K562 (cell line): ENCODE measurements around the gene MARCKSL1.

Experiments used
- CEBPG ChIP-seq, 3 experiments: fragments of 200-800 bp in 1 of 3; sonication (Bioruptor generic) in 1 of 3; sonication (generic) in 1 of 3; formaldehyde crosslinking in 1 of 3; IDR thresholded peaks in 2 of 3; conservative IDR thresholded peaks in 1 of 3; 2 replicates each; pipeline versions ENCODE4 v1.6.1 to v1.8.0; 2016 to 2022; ENCODE audit warnings: missing compliant biosample characterization in 2 of 3, missing genetic modification characterization in 2 of 3, mild to moderate bottlenecking in 1 of 3, missing genetic modification reagents in 1 of 3
- EP300 ChIP-seq: IDR thresholded peaks from 2 replicates; pipeline ENCODE4 v1.6.1; 2012; ENCODE audit warnings: low read length, improper control_type of control experiment
- FOXA3 ChIP-seq, 2 experiments: fragments of 450-650 bp in 1 of 2; sonication (generic) in 1 of 2; formaldehyde crosslinking; IDR thresholded peaks in 1 of 2; conservative IDR thresholded peaks in 1 of 2; 2 replicates each; pipeline versions ENCODE4 v1.4.0 to v1.8.0; 2020 to 2022; ENCODE audit warnings: mild to moderate bottlenecking in 2 of 2, missing genetic modification reagents in 1 of 2
- SMARCE1 ChIP-seq: fragments of 450-650 bp; IDR thresholded peaks from 2 replicates; pipeline ENCODE4 v1.7.1; 2016; ENCODE audit warnings: mild to moderate bottlenecking
- XRCC3 ChIP-seq: fragments of 450-650 bp; IDR thresholded peaks from 2 replicates; pipeline ENCODE4 v1.6.1; 2017; ENCODE audit warnings: mild to moderate bottlenecking, moderate library complexity
- ZNF23 ChIP-seq: fragments of 250-450 bp; sonication (Bioruptor Pico); IDR thresholded peaks from 2 replicates; pipeline ENCODE4 v1.4.0; 2020; ENCODE audit warnings: mild to moderate bottlenecking
- ZNF431 ChIP-seq: sonication (generic); formaldehyde crosslinking; IDR thresholded peaks from 2 replicates; pipeline ENCODE4 v1.8.0; 2022; ENCODE audit warnings: mild to moderate bottlenecking, missing genetic modification reagents
- TF ChIP-seq, protein P1 (sequence below), 3 experiments: IDR thresholded peaks in 2 of 3; conservative IDR thresholded peaks in 1 of 3; 2 replicates each; pipeline ENCODE4 v1.5.1; 2011 to 2012; ENCODE audit warnings: low read length in 3 of 3, mild to moderate bottlenecking in 3 of 3, control low read depth in 2 of 3, improper control_type of control experiment in 1 of 3, inconsistent platforms in 1 of 3, low read depth in 1 of 3, mixed read lengths in 1 of 3, moderate library complexity in 1 of 3; ENCODE audit not compliant: insufficient read depth in 2 of 3
- TF ChIP-seq, protein P2 (sequence below): fragments of 450-650 bp; IDR thresholded peaks from 2 replicates; pipeline ENCODE4 v1.6.1; 2016

DNA sequence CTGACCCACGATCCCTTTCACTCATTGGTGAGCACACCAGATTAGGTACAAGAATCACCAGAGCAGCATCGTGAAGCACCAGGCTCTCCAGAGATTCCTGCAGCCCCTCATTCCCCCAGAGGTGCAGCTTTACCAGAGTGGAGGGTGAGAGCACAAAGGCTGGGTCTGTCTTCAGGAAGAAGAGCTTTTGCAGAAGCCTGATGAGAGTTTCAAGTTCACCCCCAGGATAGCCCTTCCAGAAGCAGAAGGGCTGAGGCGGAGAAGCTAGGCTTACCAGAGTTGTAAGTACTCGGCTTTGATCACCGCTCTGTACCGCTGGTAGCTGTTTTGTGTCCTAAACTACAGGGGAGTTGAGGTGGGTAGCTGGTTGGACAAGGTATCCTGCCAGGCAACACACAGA lies 29.4 kb upstream of the MARCKSL1 start:
- TF ChIP-seq CEBPG (CRISPR knock-in tag; IDR thresholded peaks at IDR 0.05) = no peak
- no peak for TF ChIP-seq CEBPG (tag; conservative IDR thresholded peaks at IDR 0.05 in 1 of 2, IDR thresholded peaks at IDR 0.05 in 1 of 2)
- TF ChIP-seq FOXA3 (CRISPR knock-in tag; conservative IDR thresholded peaks at IDR 0.05 in 1 of 2, IDR thresholded peaks at IDR 0.05 in 1 of 2) = no peak
- TF ChIP-seq ZNF431 (CRISPR knock-in tag) = no peak
- TF ChIP-seq, protein P1, sequence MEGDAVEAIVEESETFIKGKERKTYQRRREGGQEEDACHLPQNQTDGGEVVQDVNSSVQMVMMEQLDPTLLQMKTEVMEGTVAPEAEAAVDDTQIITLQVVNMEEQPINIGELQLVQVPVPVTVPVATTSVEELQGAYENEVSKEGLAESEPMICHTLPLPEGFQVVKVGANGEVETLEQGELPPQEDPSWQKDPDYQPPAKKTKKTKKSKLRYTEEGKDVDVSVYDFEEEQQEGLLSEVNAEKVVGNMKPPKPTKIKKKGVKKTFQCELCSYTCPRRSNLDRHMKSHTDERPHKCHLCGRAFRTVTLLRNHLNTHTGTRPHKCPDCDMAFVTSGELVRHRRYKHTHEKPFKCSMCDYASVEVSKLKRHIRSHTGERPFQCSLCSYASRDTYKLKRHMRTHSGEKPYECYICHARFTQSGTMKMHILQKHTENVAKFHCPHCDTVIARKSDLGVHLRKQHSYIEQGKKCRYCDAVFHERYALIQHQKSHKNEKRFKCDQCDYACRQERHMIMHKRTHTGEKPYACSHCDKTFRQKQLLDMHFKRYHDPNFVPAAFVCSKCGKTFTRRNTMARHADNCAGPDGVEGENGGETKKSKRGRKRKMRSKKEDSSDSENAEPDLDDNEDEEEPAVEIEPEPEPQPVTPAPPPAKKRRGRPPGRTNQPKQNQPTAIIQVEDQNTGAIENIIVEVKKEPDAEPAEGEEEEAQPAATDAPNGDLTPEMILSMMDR (IDR thresholded peaks at IDR 0.05 in 2 of 3, conservative IDR thresholded peaks at IDR 0.05 in 1 of 3; ENCODE audit: insufficient read depth in 2 of 3, low read depth in 1 of 3, low read length in 3 of 3) = no peak
- TF ChIP-seq, protein P2, sequence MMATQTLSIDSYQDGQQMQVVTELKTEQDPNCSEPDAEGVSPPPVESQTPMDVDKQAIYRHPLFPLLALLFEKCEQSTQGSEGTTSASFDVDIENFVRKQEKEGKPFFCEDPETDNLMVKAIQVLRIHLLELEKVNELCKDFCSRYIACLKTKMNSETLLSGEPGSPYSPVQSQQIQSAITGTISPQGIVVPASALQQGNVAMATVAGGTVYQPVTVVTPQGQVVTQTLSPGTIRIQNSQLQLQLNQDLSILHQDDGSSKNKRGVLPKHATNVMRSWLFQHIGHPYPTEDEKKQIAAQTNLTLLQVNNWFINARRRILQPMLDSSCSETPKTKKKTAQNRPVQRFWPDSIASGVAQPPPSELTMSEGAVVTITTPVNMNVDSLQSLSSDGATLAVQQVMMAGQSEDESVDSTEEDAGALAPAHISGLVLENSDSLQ = no peak
- TF ChIP-seq EP300 = no peak
- no peak for TF ChIP-seq XRCC3
- TF ChIP-seq SMARCE1 = no peak
- TF ChIP-seq ZNF23 = no peak
